GM19328 (cell line): Measurements from ENCODE around the gene PIK3C2B.
"Not testable (repeated sequence)": the region's sequence is repeated elsewhere in the genome, so short reads cannot be mapped to it uniquely, and the experiment has no call there.

Source experiments
- ATAC-seq: cut with Tn5 transposase; IDR thresholded peaks from one replicate; pipeline ENCODE4 v1.9.1; 2021; ENCODE audit warnings: mild to moderate bottlenecking, moderate library complexity; ENCODE audit not compliant: unreplicated experiment

The PIK3C2B gene

GRCh38 chr1:204506969-204507316 lies 12.3 kb upstream of the PIK3C2B start:
- ATAC-seq: peak; percentile 62

DNA sequence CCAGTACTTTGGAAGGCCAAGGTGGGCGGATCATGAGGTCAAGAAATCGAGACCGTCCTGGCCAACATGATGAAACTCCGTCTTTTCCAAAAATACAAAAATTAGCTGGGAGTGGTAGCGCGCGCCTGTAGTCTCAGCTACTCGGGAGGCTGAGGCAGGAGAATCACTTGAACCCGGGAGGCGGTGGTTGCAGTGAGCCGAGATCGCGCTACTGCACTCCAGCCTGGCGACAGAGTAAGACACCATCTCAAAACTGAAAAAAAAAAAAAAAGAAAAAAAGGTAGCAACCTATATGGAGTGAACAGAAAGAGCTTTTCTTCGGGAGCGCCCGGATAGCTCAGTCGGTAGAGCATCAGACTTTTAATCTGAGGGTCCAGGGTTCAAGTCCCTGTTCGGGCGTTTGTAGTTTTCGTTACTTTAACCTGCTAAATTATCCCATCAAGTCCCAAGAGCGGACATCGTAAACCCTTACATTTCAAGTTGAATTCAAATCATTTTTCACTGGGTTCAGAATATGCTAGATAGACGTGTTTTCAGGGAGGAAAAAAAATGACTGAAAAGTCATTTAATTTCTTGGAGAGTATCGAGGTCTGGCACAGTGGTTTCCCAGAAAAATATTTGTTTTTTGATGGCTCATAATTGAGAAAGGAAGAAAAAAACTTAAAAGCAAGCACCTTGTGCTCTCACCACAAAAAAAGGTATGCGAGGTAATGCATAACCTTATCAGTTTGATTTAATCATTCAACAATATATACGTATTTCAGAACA lies 11.8 kb upstream of the PIK3C2B start:
- peak; percentile 62 for ATAC-seq

DNA sequence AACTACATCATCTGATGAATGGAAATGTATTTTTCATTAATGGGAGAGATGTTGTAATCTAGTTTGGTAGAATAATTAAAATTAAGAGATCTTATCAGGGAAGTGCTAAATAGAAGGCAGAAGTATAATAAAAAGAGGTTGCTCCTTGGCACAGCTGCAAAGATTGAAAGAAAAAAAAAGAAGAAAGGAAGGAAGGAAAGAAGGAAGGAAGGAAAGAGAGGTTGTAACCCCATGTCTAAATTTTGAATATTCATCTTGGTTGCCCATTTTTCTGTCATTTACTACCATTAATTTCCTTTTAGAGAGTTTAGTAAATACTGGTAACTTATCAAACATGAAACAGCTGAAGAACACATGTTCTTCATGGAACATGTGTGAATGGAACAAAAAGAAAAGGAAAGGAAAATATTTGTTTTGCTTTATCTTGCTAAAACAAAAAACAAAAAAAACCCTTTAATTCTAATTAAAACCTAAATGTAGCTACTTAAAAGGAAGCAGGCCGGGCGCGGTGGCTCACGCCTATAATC lies 11.1 kb upstream of the PIK3C2B start:
- ATAC-seq: no peak

- no peak for ATAC-seq
Measured at GRCh38 chr1:204503913-204504519, 9.4 kb upstream of the PIK3C2B start.

DNA sequence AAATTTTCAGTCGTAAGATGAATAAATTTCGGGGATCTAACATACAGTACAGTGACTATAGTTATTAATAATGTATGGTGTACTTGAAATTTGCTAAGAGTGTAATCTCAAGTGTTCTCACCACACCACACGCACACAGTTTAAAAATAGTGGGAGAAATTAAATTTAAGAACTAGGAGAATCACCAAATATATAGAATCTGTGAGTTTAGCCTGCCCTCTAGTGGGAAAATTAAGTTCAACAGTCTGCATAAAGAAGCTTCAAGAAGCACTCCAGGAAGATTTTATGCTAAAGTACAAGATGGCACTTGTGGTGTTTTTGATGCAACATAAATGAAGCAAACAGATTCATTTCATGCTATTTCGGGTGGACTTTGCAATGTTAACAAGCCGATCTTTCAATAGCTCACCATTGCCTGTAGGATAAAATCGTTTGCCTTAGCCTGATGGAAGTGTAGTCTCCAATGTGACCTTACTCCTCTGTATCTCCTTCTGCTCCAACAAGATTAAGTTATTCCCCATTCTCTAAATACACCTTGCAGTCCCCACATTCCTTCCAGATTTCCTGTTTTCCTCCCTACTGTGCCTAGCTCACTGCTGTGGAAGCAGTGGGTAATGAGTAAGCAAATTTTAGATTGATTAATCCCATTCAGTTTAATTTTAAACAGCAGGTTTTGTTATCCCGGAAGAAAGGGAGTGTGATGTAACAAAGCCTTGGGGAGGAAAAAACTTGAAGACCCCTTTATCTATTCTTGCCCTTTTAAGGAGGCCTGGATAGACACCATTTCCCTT lies 8.7 kb upstream of the PIK3C2B start:
- no peak for ATAC-seq

DNA sequence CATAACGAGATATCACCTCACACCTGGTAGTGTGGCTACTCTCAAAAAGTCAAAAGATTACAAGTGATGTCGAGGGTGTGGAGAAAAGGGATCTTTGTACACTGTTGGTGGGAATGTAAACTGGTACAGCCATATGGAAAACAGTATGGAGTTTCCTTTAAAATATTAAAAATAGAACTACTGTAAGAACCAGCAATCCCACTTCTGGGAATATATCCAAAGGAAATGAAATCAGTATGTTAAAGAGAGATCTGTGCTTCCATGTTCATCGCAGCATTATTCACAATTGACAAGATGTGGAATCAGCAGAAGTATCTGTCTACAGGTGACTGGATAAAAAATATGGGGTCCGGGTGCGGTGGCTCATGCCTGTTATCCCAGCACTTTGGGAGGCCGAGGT lies 7.6 kb upstream of the PIK3C2B start:
- no peak for ATAC-seq

DNA sequence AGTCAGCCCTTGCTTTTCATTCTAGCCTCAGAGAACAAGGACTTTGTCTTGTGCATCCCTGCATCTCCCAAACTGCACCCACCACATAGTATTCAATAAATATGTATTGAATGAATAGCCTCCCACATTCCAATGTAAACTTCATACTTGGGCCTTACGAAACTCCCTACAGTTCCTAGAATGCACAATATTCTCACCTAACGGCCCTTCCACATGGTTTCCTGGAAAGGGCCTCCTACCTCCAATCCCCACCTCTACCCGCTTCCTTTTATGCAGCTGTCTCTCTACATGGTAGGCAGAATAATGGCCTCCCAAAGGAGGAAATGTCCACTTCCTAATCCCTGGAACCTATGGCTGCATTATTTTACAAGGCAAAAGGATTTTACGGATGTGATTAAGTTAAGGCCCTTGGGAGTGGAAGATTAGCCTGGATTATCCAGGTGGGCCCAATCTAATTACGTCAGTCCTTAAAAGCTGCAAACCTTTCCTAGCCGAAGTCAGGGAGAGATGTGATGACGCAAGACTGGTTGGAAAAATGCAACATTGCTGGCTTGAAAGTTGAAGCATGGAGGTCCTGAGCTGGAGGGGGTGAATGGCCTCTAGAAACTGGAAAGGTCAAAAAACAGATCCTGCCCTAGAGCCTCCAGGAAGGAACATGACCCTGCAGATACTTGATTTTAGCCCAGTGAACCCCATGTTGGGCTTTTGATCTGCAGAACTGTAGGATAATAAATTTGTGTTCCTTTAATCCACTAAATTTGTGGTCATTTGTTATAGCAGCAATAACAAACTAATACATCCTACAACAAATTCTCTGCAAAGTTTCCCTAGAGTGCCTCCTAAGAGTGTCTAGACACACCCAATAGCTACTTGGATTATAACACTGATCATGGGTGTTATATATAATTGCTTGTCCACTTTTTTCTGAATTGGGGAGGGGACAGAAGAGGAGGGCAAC lies 5.2 kb upstream of the PIK3C2B start:
- ATAC-seq: no peak

- ATAC-seq: no peak
Measured at GRCh38 chr1:204498981-204499380, 4.4 kb upstream of the PIK3C2B start.

DNA sequence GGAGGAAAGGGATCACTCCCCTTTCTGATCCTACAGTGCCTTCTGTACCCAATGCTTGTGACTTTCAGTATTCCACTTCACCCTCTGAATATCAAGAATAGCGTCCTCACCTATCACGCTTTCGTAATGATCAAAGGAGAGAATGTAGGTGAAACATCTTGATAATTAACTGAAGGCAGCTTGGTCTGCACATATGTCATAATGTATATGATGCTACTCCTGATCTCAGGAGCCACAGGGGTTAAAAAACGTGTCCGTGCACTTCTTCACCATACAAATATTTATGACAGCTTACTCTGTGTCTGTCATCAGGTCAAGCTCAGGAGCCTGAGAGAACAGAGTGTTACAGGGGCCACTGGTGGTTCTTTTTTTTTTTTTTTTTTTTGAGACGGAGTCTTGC lies 1.2 kb upstream of the PIK3C2B start:
- ATAC-seq: no peak

DNA sequence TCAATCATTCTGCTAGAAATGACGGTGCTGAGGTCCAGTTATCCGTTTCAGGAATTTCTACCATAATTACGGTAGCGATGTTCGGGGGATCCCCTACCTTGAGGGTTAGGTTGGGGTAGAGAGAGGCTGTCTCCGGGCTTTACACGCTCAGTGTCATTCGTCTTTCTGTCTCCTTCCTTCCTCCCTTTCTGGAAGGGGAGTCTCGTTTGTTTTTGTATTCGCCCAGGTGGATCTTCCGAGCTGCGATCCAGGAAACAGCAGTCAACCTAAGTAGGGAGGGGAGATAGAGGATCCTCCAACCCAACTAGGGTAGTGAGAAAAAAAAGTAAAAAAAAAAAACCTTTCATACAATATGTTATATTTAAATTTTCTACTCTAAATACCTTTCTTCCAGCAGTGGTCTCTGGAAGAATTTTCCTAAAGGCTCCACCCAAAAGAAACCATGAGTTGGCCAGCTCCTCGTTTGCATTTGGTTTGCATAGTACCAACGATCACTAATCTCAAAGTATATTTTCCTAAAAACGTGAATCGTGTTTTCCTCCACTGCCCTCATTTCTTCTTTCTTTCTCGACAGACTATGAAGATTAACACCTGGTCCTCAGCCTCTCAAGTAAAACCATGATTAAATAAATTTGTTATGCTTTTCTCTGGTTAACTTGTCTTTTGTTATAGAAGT lies 611 bp upstream of the PIK3C2B start:
- peak; percentile 30 for ATAC-seq

- ATAC-seq: peak; percentile 11
Measured at GRCh38 chr1:204493984-204494280, 673 bp downstream of the PIK3C2B start.

DNA sequence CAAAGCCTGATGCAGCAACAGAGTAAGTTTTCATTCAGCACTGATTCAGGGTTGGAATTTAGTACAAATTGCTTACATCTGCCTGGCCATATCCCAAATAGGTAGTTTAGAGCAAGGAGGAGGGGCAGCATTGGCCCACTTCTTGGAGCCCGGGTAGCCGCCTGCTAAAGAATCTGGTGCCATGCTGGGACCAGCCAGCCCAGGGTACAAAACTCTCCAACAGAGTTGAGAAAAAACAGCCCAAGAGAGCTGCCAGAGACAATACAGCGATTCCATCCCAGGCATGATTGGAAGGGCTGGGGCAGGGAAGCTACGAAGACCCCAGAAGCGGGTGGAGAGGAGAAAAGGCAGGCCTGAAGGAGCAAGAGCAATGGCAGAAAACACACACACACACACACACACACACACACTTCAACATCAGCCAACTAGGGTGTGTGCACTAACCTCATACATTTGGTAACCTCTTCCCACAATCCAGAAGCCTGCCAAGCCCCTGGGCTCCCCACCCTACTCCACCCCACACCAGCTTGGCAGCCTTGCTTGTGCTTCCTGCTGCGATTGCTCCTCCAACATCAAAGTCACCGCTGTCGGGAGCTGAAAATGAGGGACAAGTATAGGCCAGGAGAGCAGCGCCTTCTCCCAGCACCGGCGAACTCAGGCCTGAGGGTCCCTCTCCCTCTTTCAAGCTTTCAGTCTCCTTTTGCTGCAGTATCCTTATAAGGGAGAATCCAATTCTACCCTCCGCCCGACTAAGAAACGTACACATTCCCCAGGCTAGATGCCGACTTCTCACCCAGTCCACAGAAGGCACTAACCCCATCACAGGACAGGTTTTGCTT lies 1.2 kb downstream of the PIK3C2B start:
- ATAC-seq: no peak

GRCh38 chr1:204491655-204492054 lies 3.0 kb downstream of the PIK3C2B start:
- ATAC-seq: no peak

GRCh38 chr1:204487256-204487615 lies 7.4 kb downstream of the PIK3C2B start:
- ATAC-seq: no peak

DNA sequence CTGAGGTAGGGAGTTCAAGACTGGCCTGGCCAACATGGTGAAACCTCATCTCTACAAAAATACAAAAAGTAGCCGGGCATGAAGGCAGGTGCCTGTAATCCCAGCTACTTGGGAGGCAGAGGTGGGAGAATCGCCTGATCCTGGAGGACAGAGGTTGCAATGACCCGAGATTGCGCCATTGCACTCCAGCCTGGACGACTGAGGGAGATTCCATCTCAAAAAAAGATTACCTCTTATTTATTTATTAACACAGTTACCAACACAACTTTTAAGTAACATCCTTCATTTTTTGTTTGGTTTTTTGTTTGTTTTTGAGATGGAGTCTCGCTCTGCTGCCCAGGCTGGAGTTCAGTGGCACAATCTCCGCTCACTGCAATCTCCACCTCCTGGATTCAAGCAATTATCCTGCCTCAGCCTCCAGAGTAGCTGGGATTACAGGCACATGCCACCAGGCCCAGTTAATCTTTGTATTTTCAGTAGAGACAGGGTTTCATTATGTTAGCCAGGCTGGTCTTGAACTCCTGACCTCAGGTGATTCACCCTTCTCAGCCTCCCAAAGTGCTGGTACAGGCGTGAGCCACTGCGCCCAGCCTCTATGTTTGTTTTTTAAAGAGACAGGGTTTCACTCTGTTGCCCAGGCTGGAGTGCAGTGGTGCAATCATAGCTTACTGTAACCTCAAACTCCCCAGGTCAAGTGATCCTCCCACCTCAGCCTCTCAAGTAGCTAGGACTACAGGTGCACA lies 7.9 kb downstream of the PIK3C2B start:
- ATAC-seq: not testable (repeated sequence)

DNA sequence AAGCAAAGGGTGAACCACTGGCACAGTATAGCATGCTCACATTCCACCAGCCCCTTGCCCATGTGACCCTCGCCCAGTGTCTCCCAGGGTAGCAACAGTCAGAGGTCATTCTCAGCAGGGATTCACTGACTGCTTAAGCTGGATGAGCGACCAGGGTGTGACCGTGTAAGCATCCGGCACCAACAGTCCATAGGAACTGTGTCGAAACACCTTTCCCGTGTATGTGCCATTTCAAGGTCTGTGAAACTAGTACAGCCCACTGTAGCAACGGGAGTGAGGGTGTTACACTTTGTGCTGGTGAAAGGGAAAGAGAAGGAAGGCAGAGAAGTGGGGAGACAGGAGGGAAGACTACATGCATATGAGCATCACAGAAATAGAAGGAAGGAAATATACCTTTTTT lies 10.8 kb downstream of the PIK3C2B start:
- no peak for ATAC-seq

DNA sequence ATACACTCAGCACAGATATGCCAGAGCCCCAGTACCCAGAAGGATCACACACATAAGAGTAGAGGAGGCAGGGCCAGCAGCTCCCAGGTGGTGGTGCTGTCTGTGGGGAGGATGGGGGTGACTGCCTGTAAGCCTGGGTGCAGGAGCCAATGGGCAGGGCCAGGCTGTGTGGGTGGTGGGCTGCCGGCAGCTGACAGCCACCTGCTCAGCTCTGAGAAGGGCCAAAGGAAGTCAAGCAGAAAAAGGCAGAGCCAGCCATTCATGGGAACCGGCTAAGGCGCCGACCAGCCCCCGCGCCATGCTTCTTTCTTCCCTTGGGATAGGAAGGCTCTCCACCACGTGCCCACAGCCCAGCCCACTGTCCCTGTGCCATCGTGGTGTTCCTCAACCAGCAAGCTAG lies 14.1 kb downstream of the PIK3C2B start:
- no peak for ATAC-seq

- ATAC-seq: no peak
Measured at GRCh38 chr1:204479387-204480136, 15.0 kb downstream of the PIK3C2B start.
